ENCODE data around the gene MAPK8.
"Not testable (repeated sequence)": the region's sequence is repeated elsewhere in the genome, so short reads cannot be mapped to it uniquely, and the experiment has no call there.

MAPK8 gene

DNA sequence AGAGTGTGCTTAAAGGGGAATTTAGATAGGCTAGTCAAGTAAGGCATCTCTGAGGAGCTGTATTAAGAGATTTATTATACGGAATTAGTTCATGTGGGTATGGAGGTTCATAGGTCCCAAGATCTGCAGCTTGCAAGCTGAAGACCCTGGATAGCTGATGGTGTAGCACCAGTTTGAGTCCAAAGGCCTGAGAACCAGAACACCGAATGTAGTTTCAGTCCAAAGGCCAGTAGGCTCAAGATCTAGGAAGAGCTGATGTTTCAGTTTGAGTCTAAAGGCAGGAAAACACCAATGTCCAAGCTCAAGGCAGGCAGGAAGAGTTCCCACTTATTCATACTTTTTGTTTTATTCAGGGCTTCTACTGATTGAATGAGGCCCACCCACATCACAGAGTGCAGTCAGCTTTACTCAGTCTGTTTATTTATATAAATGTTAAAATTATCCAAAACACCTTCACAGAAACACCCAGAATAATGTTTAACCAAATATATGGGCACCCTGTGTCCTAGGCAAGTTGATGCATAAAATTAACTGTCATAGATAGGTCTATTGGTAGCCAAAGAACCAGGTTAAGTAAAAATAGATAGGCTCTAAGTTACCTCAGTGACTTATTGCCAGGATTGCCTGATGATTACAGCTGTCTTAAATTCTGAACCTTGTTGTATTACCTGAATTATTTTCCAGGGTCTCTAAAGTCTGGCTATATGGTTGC is 83.5 kb downstream of the MAPK8 start:
- DNase-seq, result no peak

DNA sequence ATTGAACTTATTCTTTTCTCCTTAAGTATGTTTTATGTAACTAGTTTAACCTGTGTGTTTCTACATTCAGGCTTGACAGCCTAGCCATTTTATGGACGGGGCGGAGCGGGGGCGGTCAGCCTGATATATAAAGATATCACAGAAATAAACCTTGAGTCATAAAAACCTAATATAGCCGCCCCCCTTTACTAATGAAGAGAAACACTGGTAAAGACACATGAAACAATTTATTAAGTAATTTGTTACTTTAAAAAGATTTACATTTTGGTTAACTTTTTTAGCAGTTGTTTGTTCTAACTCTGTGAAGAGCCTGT is 84.0 kb downstream of the MAPK8 start:
- no peak for DNase-seq

DNA sequence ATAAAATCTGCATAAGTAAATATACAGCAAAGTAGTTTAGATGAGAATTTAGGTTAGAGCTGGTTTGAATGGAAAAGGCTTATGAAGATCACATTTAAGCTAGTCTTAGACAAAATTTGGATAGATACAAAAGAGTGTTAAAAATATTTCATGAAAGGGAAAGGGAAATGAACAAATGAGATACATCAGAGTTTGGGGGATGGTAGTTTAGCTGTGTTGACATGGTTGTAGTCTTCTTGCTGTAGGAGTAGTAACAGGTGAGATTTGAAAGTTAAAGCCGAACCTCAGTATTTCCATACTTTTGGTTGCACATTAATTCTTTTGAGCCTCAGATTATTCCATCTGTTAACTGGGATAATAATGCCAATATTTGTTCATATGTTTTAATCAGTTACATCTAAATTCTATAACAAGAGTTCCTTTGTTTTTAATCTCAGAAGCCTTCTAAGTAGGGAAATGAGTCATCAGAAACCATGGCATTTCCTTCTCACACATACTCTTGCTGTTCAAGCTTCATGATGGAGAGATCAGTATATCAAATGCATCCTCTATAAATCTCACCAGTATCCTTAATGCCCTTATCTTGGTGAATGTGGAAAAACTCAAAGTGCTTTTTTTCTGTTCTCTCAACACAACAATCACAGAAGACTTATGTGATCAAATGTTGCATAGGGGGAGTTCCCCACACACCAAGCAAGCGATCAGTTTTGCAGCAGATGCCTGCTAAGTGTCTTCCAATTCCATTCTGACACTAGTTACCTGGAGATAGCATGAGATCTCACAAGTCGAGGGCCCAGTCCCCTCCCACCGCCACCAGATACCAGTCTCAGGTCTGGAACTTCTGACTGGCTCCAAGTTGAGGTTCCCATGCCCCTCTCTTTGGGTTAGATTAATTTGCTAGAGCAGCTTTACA is 84.7 kb downstream of the MAPK8 start:
- no peak for DNase-seq

DNA sequence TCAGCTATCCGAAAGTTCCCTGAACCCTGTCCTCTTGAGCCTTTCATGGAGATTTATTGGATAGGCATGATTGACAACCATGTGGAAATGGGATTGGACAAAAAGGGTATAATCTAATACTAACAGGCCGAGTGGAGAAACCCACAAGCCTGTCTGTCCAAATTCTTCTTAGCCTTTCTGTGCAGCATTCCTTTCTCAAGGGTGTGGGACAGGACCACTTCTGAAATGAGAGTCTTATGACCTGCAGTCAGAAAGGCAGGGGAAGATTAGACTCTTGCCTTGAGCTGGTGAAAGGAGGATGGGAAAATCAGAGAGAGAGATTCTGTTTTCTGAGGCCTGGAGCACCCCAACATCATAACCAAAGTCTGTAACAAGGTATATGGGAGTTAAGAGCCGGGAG is 85.5 kb downstream of the MAPK8 start:
- DNase-seq, result no peak

DNA sequence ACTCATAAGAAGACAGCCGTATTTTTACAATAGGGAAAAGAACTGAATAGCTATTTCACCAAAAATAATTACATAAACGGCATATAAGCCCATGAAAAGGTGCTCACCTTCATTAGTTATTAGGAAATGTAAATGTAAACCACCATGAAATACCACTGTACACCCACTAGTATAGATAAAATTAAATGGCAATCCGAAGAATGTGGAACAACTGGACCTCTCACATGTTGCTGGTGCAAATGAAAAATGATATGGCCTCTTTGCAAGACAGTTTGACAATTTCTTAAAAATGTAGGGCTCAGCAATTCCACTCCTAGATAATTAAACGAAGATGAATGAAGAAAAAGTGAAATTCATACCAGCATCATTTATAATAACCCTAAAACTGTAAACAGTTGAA is 91.8 kb downstream of the MAPK8 start:
- no peak for DNase-seq

DNA sequence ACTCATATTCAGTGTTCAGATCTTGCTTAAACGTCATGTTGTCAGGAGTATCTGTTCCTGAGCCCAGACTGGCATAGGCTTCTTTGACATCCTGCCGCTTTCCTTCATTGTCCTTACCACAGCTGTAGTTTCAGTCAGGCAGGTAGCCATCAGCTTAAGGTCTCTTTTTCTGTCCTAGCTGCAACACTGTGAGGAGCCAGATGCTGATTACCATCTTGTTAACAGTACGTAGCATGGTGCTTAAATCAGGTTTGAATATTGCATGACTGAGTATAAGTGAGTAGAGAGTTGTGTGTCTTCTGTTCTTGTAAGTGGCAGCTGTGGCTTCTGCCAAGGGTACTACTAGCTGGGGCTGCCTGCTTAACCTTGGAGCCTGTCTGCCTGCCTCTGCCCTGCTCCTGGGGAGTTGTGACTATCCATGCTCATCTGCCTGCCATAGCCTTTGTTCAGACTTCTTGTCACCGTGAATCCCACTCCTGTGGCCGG is 92.6 kb downstream of the MAPK8 start:
- no peak for DNase-seq

DNA sequence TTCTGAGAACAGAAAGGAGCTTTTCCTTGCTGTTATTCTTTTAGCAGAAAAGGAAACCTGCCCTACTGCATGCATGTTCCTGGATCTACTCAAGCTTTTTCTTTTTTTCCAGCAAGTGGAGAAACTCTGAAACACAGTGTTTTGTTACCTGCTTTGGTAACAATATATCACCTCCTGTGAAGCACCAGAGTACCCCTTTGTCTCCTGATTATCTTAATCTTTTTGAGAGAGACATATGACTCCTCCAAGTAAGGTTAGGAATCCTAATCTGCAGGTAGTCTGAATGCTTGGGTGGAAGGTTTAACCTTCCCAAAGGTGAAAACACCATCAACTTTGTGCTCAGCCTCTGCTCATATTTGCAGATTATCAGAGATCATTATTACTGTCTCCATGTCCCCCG is 93.1 kb downstream of the MAPK8 start:
- no peak for DNase-seq

DNA sequence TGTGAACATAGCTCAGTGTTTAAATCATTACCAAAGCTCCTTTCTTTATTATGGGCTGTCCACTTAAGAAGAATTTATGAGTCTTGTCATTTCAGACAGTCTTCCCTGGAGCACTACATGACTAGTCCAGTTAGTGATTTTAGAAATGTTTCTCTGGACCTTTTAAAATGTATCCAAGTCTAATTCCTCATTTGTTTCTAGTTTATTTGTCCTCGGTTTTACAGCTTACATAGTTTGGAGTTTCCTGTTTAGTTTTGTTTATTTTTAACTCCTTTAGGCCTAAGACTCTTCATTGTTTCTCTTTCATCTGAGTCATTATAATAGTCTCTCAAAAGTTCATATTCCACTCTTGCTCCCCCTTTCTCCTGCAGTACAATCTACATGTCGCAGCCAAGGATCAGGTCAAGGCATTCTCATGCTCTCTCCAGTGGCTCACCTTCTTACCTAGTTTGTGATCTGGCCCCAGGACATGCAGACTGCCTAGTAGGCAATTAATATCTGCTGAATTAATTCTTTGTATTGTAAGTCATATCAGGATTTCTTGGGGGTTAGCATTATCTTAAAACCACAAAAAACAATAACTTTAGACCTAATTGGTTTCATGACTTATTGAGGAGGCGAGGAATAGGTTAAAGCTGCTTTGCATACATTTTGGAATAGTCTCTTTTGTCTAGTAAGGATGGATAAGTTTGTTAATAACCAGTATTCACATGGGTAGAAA is 93.8 kb downstream of the MAPK8 start:
- no peak for DNase-seq

DNA sequence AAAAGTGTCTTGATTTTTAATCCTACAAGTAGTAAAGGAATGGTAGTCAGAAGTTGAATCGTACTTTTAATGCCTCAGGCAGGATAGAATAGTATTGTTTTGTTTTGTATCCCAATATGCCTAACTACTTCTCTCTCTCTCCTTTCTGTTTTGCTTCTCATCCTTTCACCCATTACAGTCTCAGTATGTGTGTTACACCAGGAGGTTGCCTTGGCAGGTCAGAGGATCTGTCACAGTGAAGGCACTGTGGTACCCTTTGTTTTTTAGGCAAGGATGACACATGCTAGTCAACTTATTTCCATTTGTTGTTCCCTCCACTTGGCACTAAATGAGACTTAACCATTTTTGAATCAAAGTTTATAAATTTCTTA is 94.4 kb downstream of the MAPK8 start:
- DNase-seq, result no peak

DNA sequence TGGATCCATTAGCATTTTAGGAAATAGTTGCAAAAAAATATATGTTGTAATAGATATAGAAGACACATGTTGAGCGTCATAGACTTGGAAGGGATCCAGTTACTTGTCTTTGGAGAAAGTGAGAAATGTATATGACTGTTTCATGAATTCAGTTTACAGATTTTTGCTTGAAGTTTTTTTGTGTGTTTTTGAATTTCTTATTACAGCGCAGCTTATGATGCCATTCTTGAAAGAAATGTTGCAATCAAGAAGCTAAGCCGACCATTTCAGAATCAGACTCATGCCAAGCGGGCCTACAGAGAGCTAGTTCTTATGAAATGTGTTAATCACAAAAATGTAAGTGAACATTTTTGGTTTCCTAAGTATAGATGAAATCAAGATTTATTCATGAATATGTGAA is 98.2 kb downstream of the MAPK8 start:
- DNase-seq, result no peak

DNA sequence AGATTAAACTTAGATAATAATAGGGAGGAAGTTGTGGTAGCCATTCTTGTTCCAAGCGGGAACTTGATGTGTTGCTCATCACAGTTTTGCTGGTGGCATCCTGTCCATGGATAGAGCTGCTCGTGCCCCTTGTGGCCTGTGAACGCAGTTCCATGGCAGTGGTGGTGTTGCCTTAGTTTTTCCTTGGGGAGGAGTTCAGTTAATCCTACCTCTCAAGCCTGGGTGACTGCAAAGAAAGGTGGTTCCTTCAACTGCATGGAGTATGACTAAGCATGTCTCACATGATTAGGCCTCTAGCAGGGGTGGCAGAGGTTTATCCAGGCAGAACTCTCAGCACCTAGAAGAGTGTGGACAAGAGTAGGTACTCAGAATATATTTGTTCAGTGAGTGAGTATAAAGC is 99.7 kb downstream of the MAPK8 start:
- DNase-seq, result no peak

DNA sequence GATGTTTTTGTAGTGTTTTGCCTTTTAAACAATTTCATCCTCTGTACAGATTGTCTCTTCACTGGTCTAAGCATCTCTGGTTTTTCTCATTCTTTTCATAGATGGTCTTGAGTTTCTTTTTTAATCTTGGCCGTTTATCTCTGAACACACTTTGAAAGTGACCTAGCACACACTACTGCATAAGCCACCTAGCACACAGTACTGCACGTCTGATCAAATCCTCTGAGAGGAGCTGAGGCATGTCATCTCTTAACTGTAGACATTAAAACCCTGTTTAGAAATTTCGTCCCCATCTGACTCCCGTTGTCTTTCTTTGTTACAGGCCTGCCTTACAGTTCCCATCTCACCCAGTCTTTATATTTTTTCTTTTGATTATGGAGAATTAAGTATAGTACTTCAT is 100.2 kb downstream of the MAPK8 start:
- no peak for DNase-seq

DNA sequence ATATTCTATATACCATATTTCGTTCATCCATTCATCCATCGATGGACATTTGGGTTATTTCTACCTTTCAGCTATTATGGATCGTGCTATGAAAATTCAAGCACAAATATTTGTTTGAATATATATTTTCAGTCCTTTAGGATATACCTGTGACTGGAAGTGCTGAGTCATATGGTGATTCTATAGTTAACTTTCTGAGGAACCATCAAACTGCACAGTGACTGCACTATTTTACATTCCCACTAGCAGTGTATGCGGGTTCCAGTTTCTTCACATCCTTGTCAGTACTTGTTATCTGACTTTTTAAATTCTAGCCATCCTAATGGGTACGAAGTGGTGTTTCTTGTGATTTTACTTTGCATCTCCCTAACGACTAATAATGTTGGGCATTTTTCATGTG is 104.0 kb downstream of the MAPK8 start:
- DNase-seq, result no peak

DNA sequence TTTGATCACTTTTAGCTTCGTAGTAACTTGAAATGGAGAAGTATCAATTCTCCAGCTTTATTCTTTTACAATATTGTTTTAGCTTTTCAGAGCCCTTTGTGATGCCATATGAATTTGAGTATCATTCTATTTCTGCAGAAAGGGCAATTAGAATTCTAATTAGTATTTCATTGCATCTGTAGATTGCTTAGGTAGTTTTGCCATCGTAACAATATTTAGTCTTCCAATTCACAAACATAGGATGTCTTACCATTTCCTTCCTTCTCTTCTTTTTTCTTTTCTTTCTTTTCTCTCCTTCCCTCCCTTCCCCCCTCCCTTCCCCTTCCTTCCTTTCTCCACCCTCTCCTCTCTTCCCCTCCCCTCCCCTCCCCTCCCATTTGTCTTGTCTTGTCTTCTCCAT is 105.0 kb downstream of the MAPK8 start:
- DNase-seq, result no peak

DNA sequence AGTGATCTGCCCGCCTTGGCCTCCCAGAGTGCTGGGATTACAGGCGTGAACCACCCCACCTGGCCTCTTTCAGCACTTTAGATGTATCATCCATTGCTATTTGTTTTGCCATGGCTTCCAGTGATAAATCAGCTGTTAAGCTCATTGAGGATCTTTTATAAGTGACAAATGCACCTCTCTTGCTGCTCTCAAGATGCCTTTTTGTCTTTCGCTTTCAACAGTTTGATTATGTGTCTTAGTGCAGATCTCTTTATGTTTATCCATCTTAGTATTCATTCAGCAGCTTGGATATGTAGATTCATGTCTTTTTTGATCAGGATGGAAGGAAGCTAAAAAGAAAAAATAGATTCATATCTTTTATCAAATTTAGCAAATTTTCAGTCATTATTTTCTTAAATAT is 105.6 kb downstream of the MAPK8 start:
- DNase-seq, result no peak

DNA sequence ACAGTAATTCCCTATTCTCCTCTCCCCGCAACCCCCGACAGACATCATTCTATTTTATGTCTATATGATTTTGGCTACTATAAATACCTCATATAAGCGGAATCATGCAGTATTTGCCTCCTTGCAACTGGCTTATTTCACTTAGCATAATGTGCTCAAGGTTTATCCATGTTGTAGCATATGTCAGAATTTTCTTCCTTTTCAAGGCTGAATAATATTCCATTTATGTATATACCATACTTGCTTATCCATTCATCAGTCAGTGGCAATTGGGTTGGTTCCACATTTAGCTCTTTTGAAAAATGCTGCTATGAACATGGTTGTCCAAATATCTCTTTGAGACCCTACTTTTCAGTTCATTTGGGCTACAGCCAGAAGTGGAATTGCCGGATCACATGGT is 106.5 kb downstream of the MAPK8 start:
- no peak for DNase-seq

DNA sequence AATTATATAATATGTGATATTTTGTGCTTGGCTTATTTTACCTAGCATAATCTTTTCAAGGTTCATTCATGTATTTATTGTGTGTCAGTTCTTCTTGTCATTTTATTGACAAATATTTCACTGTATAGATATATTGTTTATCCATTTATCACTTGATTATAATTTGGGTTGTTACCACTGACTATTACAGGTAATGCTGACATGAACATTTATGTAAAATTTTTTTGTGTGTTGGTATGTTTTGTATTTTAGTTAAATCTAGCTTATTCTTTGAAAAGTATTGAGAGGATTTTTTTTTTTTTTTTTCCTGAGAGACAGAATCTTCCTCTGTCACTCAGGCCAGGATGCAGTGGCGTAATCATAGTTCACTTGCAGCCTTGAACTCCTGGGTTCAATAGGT is 107.7 kb downstream of the MAPK8 start:
- no peak for DNase-seq

DNA sequence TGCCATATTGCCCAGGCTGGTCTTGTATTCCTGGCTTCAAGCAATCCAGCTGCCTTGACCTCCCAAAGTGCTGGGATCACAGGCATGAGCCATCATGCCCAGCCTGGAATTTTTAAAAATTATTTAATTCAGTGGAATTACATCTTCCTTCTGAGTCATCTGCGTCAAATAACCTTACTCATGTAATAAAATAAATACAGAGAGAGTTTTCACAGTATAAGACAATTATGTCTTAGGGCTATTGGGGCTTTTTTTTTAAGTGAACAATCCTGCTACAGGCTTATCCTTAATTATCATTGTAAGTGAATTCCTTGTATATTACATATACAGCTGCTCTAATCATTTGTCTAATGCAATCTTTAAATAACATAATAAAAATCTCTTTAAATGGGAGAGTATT is 108.3 kb downstream of the MAPK8 start:
- DNase-seq, result no peak

DNA sequence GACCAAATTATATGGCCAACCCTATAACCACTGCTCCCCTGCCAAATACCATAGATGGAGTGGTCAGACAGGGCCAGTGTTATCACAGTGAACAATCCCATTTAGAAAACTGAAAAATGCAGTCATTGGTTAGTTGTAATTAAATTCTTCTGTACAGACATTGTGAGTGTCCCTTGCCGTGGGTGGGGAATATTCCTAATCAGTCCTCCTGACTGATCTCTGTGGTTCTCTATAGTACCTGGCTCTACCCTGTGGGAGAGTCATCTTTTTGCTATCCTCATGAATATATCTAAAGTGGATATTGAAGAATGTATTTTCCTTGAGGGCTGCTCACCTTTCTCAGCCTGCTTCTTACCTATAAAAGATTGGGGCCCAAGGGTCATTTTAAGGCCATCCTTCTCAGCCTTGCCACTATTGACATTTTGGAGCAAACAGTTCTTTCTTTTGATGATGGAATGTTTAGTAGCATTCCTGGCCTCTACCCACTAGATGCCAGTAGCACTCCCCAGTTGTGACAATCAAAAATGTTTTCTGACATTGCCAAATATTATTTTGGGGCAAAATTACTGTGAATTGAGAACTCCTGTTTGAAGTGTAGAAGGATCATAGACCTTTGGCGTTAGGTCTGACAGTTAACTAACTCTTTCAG is 110.2 kb downstream of the MAPK8 start:
- DNase-seq, result no peak

DNA sequence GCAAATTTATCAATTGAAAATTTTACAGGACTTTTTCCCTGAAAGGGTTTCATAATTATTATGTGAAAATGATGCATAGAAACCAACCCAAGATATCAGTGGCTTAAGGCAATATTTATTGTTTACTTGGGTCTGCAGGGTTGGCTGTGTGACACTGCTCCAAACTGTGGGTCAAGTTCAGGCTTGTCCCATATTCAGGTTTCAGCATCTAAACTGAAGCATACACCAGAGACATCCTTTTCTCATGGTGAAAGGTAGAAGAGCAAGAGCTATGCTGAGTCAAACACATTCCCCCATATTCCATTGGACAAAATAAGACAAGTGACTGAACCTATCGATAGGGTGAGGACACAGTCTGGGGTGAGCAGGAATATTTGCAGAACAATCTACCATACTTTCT is 110.9 kb downstream of the MAPK8 start:
- no peak for DNase-seq

DNA sequence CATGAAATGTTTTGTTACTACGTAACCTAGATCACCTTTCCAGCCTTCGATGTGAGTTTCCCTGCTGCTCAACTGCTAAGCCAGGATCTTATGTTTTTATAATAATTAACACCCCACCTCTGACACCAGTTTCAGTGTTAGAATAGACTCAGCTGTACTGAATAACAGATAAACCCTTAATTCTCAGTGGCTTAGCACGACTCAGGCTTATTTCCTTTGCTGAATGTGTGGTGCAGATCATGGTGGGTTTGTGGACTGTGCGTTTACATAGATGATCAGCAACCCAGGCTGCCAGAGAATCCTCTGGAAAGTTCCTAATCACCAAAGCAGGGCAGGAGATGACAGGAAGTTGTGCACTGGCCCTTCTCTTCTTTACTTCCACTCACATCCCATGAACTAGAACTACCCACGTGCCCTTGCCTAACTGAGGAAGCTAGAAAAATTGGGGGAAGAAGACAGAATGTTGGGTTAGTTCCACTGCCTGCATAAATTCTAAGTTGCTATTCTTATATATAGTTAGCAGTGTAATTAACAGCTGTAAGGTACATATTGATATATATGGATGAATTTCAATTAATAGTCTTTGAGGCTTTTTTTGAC is 111.8 kb downstream of the MAPK8 start:
- DNase-seq, result no peak

DNA sequence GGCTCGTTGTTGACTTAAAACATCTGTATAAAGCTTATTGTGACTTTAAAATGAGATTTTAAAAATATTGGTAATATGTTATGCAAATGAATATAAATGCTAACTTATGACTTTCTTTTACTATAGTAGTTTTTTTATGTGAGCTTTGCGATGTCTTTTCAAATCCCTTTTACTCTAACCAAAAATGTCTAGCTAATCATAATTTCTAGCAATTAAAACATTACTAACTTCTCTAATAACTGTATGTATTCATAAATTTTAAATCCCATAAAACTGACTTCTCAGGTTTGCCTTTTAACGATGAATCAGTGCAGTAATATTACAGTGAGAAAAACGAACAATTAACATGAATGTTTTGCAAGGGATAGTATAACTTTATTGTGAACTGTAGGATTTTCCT is 113.2 kb downstream of the MAPK8 start:
- DNase-seq, result no peak

DNA sequence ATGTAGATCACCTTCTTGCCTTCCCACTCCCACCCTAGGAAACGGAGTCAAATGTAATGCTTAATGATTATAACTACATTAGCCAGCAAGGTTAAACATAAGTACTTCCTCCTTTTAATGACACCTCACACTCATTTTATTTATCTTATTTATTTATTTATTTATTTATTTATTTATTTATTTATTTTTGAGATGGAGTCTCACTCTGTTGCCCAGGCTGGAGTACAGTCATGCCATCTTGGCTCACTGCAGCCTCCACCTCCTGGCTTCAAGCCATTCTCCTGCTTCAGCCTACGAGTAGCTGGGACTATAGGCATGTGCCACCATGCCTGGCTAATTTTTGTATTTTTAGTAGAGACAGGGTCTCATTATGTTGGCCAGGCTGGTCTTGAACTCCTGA is 115.4 kb downstream of the MAPK8 start:
- not testable (repeated sequence) for DNase-seq

Data from NCI-H446 treated with DMSO at 0.1 percent for 48 hours (cell line).